Measurements from ENCODE around the gene AZU1.

- TF ChIP-seq CTCF (IDR thresholded peaks at IDR 0.05) = no peak
- no peak for TF ChIP-seq POLR2A (IDR thresholded peaks at IDR 0.05)
These were observed 45.8 kb upstream of the AZU1 start for GRCh38 chr19:781800-782184.

Measured in thyroid gland (tissue), 4 donors.